ENCODE data around the gene HAGHL.

Gene HAGHL

DNA sequence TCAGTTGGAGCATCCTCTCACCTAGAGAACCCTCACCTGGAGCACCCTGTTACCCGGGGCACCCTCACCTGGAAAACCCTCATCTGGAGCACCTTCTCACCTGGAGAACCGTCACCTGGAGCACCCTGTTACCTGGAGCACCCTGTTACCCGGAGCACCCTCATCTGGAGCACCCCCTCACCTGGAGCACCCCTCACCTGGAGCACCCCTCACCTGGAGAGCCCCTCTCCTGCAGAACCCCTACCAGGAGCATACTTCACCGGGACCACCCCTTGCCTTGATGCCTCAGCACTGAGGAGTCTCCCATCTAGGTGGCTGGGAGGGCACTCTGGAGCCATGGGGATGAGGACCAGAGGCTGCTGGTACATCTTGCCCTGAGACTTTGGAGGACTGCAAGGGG is 17.9 kb upstream of the HAGHL start:
- no peak for DNase-seq

DNA sequence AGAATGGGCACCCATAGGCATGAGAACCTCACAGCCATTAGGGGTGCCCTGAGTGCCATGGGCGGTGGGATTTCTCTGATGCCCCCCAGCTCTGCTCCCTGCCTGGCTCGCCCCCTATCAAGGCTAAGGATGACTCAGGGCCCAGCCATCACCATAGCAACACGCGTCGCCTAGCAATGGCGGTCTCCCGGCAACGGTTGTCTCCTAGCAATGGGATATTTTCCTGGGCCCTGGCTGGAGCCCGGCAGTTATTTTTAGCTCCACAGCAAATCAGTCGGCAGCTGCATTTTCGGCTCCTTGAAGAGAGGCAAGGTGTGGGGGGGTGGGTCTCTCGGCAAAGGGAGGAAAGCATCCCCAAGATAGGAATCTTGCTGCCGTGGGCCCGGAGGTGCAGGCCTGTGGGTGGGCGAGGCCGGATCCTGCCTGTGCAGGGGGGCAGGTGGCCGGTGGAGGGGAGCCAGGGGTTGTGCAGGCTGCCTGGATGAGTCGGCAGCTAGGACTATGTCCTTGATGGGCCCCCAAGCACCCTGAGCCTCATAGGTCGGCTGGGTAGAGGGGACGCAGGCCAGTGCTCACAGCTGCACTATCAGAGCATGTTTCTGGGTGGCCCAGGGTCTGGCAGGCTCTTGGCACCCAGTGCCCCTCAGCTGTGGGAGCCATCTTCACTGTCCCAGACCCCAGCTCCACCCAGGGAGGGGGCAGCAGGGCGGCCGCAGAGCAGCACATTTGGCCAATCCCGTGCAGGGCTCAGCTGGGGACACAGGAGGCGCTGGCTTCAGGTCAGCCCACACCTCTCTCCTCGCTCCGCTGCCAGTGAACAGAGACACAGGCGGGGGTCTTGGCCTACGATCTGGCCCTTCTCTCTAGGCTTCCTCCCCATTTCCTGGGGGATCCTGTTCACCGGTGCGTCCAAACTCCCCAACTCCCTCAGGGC is 17.1 kb upstream of the HAGHL start:
- DNase-seq: peak in 1 of 2 experiments; percentile 41

DNA sequence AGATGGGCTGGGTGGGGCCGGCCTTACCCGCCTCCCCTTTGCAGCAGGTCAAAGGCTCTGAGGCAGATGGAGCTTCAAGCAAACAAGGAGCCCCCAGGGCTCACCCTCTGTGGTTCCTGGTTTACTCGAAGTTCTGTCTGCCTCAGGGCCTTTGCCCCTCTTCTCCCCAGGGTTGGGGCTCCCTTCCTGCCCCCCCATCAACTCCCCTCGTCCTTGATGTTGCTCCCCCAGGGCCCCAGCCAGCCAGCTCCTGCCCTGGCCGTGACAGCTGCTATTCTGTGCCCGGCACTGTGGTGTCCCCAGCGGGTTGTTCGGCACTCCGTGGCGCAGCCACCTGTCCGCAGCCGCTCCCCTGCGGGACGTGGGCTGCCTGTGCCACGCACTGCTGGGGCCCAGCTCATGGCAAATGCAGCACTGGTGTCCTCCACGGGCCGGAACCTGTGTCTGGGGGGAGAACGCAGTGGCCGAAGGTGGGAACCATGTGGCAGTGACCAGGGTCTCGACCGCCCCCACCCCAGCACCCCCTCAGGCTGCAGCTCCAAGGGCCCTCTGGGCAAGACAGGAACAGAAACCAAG is 16.3 kb upstream of the HAGHL start:
- DNase-seq: no peak

DNA sequence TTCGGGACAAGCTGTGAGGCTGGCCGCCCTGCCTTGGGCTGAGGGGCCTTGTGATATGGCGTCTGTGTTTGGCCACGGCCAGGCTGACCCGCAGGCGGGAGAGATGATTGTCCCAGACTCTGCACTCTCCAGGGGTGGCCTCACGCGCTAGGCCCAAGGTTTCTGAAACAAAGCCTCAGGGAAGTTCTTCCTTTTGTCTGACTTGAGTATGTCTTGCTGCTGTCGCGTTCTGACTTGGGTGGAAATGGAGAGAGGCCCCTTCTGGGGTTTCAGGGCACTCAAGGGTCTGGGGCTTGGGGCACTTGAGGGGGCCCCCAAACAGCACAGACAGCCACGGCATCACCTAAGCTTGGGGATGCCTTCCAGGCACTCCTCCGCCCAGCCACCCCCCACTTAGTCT is 15.8 kb upstream of the HAGHL start:
- no peak for DNase-seq

DNA sequence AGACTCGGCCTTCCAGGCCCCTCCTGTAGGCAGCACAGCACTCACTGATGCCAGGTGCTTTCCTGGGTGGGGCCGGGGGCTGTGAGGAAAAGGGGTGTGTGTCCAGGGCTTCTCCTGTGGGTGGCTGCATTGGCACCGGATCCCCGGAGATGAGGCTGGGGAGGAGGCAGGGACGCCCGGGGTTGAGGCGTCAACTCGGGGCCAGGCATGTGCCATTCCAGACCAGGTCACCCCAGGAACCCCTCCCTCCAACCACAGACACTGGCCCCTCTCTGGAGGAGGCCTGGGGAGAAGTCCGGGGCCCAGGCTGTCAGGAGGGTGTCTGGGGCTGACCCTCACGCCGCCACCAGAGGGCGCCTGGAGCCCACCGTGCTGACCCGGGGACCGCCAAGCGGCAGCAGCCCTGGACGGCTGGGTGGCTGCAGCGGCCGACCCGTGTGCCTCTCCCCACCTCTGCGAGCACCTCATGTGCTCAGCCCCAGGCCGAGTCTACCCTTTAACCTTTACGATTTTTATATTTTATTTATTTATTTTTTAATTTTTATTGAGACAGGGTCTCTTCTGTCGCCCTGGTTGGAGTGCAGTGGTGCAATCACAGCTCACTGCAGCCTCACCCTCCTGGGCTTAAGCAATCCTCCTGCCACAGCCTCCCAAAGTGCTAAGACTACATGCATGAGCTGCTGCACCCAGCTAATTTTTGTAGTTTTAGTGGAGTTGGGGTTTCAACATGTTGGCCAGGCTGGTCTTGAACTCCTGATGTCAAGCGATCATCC is 15.2 kb upstream of the HAGHL start:
- peak in 1 of 2 experiments; percentile 45 for DNase-seq

DNA sequence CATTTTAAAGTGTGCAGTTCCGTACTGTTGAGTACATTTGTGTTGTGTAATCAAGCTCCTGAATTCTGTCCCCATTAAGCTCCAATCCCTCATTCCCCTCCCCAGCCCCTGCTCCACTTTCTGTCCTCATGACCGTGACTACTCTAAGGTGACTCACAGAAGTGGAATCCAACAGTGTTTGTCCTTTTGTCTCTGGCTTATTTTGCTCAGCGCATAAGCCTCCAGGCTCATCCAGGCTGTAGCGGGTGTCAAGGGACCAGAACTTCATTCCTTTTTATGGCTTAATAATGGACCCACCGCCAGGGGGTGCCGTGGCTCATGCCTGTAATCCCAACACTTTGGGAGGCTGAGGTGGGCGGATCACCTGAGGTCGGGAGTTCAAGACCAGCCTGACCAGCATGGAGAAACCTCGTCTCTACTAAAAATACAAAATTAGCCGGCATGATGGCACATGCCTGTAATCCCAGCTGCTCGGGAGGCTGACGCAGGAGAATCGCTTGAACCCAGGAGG is 14.1 kb upstream of the HAGHL start:
- peak; percentile 86 to 88 for DNase-seq

DNA sequence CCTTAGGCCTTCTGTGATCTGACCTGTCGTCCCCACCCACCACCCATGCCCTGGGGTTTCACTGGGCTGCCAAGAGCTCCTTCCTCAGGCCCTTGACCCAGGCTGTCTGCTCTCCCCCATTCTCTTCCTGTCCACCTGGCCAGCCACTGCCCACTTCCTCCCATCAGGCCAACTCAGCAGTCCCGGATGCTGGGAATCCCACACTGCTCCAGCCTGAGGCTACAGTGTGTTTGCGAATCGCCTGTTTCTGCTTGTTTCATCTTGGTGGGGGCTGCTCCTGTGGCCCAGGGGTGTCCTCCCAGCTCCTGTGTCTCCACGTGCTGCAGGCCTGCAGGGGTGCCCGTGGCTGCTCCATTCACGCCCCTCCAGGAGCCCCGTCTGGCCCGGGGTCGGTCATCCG is 12.8 kb upstream of the HAGHL start:
- peak in 1 of 2 experiments; percentile 38 for DNase-seq

DNA sequence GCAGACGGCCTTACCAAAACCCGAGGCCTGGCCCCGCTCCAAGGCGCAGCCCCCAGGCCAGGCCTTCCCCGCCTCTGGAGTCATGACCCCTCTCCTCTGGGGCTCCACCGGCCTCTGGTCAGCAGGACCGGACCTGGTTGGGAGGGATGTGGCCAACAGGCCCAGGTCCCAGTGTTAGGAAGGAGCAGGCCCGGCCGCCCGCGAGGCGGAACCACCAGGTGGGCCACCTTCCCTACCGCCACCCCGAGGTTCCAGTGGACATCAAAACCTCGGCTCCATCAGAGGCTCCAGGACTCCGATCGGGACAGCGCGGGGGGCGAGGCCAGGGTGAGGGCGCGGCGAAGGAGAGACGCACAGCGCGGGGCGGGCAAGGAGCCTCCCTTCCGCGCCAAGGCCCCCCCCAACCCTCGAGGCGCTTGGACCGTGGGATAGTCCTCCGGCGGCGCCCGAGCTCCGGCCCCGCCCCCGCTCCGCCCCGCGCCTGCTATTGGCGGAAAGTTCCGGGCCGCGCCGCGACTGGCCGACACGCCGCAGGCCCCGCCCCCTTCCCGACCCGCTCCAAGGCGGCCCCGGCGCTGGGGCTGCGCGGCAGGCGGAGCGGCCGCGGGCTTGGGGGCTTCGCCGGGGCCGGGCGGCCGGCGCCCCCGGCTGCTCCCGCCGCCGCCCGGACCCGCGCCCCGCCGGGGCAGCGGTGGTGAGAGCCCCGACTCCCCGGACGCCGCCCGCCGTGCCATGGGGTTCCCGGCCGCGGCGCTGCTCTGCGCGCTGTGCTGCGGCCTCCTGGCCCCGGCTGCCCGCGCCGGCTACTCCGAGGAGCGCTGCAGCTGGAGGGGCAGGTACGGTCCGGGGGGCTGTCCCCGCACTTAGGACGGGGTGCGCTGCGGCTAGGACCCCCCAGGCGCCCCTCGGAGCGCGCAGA is 12.1 kb upstream of the HAGHL start, which contains the start of gene METRN:
TSS of gene METRN (plus strand) at position 561 of the 919 bp plus-strand sequence. CDS start at position 733, 172 bp downstream.
- DNase-seq: peak; percentile 33 to 72

DNA sequence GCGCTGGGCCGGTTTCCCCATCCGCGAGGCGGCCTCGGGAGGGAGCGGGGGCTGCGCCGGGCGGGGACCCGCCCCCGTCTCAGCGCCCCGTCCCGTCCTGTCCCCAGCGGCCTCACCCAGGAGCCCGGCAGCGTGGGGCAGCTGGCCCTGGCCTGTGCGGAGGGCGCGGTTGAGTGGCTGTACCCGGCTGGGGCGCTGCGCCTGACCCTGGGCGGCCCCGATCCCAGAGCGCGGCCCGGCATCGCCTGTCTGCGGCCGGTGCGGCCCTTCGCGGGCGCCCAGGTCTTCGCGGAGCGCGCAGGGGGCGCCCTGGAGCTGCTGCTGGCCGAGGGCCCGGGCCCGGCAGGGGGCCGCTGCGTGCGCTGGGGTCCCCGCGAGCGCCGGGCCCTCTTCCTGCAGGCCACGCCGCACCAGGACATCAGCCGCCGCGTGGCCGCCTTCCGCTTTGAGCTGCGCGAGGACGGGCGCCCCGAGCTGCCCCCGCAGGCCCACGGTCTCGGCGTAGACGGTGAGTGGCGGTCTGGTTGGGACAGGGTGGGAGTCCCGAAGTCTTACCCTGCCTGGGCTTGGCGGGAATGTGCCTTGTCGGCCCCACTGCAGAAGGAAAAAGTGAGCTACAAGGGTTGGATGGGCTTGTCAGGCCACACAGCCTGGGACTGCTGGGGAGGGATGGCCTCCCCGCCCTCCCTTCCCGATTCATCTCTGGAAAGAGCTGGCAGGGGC is 11.3 kb upstream of the HAGHL start:
- DNase-seq: no peak

DNA sequence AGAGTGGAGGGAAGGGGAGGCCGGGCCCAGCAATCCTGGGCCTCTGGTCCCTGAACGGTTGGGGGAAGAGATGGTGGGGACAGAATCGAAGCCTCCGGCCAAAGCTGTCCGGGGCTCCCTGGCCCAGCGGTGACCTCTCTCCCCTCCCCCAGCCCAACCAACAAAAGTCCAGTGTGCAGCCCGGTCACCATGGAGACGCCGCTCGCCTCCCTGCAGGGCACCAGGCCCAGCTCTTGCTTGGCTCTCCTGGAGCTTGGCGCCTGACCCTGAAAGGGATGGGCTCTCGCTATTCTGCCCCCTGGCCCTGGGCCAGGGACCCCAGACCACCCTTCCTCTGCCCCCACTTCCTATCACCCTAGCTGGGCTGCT is 10.7 kb upstream of the HAGHL start:
- peak in 1 of 2 experiments; percentile 29 for DNase-seq

DNA sequence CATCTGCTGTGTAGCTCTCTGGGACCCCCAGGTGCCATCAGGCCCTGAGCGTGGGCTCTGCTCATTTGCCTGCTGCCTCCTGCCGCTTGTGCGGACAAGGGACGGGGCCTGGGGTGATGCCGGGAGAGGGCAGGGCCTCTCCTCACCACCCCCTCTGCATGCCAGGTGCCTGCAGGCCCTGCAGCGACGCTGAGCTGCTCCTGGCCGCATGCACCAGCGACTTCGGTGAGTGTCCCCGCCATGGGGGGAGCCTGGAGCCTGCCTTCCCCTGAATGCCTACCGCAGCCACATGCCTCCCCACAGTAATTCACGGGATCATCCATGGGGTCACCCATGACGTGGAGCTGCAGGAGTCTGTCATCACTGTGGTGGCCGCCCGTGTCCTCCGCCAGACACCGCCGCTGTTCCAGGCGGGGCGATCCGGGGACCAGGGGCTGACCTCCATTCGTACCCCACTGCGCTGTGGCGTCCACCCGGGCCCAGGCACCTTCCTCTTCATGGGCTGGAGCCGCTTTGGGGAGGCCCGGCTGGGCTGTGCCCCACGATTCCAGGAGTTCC is 10.1 kb upstream of the HAGHL start:
- DNase-seq: no peak

DNA sequence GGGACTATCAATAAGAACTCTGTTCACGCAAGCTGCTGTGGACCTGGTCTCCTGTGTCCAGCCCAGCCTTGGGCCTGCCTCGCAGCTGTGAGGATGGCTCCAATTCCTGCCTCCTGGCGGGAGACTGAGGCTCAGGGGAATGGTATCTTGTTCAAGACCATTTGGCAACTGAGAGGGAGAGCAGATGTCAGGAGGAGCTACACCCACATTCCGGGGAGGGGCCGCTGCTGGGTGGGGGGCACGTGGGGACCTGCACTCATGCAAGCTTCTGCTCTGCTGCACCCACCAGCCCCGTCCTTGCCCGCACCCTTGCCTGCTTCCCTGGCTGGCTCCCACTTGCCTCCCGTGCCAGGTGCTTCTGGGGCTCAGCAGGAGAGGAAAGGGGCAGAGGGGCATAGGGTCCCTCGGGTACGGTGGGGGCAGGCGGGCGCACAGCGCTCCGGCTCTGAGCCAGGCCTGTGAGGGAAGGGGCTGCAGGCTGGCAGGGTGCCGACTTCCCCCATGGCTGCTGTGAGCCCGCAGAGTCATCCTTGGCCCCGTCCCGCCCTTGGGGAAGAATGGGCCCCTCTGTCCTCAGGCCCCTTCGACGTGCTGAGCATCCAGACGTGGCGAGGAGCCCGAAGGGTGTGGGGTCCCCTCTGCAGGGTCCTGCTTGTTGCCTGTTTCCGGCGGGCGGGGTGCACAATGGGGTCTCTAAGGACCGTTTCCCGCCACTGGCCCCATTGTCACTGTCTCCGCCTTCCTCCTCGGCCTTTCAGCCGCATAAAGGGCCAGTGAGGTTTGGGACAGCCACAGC is 9.3 kb upstream of the HAGHL start:
- DNase-seq: no peak

DNA sequence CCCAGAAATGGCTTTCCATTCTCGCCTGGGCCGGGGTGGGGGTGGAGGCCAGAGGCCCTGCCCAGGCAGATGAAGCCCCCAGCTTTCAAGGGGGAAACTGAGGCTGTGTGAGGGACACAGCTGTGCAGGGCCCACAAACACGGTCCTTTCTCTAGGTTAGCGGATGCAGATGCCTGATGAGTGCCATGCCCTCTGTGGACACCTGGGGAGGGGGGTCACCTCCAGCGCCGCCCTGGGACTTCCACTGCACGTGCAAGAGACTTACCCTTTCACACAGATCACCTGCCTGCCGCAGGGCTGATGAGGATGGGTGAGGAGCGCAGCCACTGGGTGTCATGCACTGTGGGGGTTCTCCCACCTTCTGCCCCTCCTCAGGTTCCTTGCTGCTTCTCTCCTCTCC is 8.5 kb upstream of the HAGHL start:
- no peak for DNase-seq

DNA sequence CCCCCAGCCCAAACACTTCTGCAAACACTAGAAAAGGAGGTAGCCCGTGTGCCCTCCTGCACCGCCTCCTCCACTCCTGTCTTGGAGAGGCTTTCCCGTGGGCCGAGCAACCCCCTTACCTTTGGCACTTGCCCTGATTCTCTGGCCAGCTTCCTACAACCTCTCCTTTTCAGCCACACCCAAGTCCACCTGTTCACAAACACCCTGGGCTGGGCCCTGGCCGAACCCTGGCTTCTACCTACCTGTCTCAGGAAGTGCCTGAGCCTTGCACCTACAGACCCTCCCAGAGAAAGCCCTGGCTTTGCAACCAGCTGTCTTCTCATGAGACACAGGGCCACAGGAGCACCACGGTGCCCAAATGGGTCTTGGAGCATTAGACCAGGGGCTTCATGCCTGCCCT is 8.0 kb upstream of the HAGHL start:
- DNase-seq: no peak

DNA sequence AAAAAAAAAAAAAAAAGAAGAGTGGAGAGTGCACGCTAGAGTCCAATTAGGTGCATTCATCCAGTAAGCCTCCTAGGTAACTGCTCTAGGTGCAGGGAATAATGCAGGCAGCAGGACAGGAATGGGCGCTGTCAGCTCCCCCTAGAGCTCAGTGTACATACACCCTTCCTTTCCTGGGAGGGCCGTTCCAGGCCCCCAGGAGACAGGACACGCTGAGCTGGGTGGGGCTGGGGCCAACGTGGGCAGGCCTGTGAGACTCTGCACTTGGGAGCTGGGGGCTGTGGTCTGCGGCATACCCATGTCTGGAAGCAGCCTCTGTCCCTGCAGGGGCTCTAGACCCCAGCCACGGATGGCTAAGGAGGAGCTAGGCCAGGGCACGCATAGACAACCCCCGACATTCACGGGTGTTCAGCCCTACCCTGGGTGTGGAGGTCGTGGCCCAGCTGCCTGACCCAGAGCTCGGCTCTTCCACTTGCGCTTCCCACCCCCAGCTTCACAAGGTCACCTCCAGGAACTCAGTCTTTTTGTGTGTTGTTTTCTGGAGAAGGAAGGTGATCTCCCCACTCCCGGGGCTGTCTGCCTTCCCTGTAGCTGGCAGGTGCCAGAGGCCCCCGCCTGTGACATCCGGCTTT is 7.0 kb upstream of the HAGHL start:
- DNase-seq: peak in 1 of 2 experiments; percentile 39

DNA sequence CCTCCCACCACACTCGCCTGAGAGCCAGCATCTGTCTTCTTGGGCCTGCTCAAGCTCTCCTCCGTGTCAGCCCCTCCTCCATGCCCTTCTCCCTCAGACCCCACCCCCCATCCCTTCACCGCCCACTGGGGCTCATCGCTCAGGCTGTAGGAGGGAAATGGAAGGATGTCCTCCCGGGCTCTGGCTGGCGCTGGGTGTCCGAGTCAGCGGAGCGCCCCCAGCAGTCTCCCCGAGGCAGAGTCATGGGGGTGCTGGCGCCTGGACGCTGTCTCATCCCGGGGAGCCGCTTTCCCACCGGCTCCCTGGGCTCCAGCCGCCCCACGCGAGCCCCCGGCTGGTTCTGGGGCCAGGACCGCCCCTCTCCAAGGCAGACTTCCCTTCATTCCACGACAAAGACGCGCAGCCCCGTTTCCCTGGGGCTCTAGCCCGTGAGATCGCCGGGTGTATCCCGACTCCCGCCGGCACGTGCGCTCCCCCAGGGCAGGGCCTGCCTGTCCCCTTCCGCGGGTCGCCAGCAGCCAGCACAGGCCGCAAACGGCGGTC is 6.4 kb upstream of the HAGHL start:
- peak; percentile 54 to 59 for DNase-seq

DNA sequence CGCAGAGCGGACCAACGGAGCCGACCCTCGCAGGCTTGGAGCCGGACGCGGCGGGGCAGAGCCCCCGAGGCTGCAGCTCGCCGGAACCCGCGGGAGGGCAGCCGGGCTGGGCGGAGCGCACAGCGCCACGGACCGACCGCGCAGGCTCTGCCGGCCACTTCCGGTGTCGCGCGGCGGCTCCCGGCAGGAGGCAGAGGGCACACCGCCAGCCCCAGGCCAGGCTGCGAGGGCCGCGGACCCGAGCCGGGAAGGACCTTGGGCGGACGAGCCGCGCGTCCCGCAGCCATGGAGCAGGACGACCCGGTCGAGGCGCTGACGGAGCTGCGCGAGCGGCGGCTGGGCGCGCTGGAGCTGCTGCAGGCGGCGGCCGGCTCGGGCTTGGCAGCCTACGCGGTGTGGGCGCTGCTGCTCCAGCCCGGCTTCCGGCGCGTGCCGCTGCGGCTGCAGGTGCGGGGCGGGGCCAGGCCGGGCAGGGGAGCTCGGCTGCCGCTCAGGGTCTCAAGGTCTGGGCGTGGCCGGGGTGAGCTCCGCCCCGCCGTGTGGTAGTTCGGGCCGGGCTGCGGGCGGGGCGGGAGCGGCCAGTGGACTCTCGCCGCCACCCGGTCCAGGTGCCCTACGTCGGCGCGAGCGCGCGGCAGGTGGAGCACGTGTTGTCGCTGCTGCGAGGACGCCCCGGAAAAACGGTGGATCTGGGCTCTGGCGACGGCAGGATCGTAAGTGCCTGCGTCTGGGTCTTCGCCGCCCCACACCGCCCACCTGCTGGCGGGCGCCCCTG is 5.7 kb upstream of the HAGHL start, which contains the start of gene ANTKMT:
TSS of gene ANTKMT (plus strand) at position 157 of the 775 bp plus-strand sequence. CDS start at position 286, 129 bp downstream.
- DNase-seq: peak; percentile 29 to 58

DNA sequence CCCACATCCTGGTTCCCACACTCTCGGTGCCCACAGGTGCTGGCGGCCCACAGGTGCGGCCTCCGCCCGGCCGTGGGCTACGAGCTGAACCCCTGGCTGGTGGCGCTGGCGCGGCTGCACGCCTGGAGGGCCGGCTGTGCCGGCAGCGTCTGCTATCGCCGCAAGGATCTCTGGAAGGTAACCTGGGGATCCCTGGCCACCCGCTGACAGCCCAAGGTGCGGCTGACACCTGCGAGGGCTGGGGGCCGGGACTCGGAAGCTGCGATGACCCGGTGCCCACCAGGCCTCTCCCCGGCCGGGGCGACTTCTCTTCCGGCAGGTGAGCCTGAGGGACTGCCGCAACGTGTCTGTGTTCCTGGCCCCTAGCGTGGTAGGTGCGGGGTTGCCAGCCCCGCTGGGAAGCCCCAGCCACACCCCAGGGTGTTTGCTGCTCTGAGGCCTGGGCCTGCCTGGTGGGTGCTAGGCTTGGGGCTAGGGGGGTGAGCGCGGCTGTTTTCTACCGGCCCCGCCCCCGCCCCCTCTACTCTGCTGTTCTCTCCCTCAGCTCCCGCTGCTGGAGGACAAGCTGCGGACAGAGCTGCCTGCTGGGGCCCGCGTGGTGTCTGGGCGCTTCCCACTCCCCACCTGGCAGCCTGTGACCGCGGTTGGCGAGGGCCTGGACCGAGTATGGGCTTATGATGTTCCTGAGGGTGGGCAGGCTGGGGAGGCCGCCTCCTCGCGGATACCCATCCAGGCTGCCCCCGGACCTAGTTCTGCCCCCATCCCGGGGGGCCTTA is 5.0 kb upstream of the HAGHL start:
- DNase-seq: no peak
